ENCODE measurements around the gene PDPN.

PDPN gene

DNA sequence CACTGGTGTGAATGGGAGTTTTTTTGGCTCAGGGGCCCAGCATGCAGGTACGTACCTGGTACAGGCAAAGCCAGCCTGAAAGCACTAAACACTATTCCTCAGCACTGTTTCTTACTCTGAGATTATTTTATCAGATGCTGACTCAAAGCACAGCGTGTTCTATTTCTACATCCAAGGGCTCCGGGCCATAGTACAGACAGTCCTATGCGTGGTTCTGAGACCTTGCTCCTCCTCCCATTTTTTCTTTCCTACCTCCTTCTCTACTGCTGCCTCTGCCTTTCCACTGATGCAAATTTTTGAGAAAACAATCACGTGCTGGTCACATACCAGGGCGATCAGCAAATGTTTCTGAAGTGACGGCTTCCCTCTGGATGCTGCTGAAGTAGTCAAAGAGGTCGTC lies 36.3 kb downstream of the PDPN start:
- no peak for DNase-seq

- DNase-seq: no peak
Observed at GRCh38 chr1:13620825-13621224, 37.2 kb downstream of the PDPN start.

- no peak for DNase-seq
Observed at GRCh38 chr1:13622446-13622845, 38.8 kb downstream of the PDPN start.

GRCh38 chr1:13623021-13623637 lies 39.5 kb downstream of the PDPN start:
- DNase-seq: no peak

- DNase-seq: no peak
Observed at GRCh38 chr1:13624526-13624925, 40.9 kb downstream of the PDPN start.

GRCh38 chr1:13627127-13627526 lies 43.5 kb downstream of the PDPN start:
- DNase-seq: no peak

DNA sequence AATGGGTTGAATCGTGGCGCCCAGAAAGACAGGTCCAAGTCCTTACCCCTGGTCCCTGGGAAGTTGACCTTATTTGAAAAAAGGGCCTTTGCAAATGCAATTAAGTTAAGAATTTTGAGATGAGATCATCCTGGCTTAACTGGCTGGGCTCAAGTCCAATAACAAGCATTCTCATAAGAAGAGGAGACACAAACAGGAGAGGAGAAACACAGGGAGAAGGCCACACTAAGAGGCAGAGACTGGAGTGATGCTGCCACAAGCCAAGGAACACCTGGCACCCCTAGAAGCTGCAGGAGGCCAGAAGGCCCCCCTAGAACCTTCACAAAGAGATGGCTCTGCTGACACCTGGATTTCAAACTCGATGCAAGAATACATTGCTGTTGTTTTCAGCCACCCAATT lies 44.6 kb downstream of the PDPN start:
- no peak for DNase-seq

DNA sequence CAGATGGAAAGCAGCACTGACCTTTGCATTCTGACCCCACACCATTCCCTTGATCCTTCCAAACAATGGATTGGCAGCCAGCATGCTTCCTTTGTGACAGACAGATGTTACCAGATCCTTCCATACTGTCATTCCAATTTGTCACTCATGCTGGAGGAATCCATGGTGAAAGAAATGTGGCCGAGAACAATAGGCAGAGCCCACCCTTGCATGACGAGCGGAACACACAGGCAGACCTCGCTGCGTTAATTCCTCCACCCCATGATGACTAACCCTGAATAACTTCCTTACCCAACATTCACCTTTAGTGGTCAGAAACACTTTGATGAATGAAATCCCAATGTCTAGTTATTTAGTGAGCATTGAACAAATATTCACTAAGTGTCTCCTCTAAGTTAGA lies 45.1 kb downstream of the PDPN start:
- no peak for DNase-seq

DNA sequence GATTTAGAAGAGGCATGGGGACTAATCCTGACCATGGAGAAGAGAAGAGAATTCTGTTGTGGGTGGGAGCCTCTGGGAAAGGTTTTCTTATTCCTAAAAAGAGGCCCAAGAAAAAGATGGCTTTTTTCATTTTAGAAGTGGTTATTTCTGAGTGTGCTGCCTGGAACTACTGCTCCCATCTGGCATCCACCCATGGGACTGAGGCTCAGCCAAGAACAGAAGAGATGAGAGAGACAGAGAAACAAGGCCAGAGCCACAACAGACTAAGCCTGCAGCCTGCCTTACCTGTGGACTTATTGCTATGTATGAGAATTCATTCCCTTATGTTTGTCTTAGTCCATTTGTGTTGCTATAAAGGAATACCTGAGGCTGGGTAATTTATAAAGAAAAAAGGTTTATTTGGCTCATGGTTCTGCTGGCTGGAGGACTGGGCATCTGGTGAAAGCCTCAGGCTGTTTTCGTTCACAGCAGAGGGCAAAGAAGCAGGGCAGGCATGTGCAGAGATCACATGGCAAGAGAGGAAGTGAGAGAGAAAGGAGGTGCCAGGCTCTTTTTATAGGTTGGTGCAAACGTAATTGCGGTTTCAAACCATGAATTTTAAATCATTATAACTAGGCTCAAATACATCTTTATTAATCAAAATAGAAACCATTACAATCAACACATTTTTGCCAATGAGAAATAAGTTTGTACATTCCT lies 58.8 kb downstream of the PDPN start:
- DNase-seq: no peak

GRCh38 chr1:13643017-13643416 lies 59.4 kb downstream of the PDPN start:
- DNase-seq: no peak

GRCh38 chr1:13646521-13646920 lies 62.9 kb downstream of the PDPN start:
- no peak for DNase-seq

DNA sequence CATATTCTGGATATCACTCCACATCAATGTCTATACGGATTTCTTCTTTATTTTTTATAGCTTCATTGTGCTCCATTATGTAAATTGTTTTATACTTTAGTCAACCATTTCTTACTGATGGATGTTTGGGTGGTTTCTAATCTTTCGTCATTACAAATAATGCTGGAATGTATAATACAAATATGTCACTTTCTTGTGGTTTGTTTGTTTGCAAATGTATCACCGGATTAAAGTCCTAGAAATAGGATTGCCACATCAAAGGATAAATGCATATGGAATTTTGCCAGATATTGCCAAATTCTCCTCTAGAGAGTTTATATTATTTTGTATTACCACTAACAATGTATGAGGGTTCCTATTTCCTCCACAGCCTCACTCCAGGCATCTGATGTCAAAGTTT lies 67.6 kb downstream of the PDPN start:
- no peak for DNase-seq

DNA sequence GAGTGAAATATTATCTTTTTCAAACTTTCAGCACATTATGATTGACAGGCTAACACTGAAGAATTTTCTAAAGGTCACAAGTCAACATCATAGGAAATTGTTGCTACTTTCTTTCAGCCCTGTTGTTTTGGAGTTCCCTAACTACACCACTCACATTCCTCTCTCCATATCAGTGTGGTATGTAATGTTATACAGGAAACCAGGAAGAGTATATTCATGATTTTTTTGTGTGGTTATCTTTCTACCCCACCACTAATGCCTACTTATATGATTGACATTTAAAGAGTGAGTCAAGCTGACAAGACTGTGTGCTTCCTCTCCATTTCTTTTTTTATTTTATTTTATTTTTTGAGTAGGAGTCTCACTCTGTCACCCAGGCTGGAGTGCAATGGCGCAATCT lies 68.6 kb downstream of the PDPN start:
- DNase-seq: no peak

DNA sequence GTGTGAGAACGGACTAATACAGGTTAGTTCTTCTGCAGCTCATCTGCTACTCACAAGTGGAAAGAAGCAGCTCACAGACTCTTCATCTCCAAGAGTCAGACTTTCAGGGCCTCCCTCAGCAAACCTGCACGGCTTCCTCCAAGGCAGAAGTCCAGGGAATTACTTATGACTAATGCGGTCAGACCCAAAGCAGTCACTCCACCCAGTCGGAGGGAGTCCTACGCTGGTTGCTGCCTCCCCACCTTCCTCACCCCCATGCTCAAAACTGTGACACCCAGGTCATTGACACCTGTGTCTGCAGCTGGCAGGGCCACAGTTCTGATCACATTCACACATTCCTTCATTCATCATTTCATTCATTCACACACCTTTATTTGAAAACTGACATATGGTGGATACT lies 77.9 kb downstream of the PDPN start:
- no peak for DNase-seq

DNA sequence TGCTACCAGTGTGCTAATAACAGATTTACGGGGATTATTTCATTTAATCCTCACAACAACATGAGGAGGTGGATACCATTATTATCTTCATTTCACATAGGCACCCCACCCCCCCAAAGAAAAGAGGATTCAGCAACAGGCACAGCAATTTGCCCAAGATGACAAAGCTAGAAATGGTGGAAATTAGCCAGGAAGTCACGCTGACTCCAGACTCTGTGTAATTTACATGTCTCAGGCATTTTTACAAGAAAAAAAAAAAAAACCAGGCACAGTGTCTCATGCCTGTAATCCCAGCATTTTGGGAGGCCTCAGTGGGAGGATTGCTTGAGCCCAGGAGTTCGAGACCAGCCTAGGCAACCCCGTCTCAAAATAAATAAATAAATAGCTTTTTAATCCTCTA lies 78.9 kb downstream of the PDPN start:
- no peak for DNase-seq

GRCh38 chr1:13663969-13664368 lies 80.3 kb downstream of the PDPN start:
- no peak for DNase-seq

GRCh38 chr1:13664451-13664850 lies 80.8 kb downstream of the PDPN start:
- DNase-seq: no peak

DNA sequence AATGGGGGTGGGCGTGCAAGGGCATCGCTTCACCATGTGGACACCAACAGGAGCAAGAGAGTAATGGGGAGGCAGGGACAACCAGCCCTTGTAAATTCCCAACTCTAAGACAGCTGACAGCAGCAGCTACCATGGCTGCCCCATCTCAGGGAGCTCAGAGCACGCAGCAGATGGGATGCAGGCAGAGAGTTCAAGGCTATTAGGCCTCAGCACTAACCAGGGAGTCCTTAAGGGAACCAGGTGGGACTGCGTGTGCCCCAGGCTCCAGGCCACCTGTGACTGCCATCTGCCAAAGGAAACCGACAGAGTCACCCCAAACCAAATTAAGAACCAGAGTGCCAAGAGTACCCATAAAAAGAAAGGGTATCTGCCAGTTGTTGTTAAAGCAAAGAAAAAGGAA lies 82.7 kb downstream of the PDPN start:
- no peak for DNase-seq
